GM10248 (cell line): ENCODE measurements around the gene PREX1.

Source experiments
- CTCF ChIA-PET: fragments of 300-600 bp; sonication (Branson Sonifier 250); formaldehyde crosslinking; extraction: SDS; loops from one replicate; lab custom pipeline; 2021; ENCODE audit warnings: antibody characterized with exemption; lab: Yijun Ruan, JAX
- POLR2A ChIA-PET: fragments of 350-650 bp; sonication (Branson Sonifier 250); formaldehyde crosslinking; extraction: SDS; loops from one replicate; lab custom pipeline; 2020; ENCODE audit warnings: antibody characterized with exemption; lab: Yijun Ruan, JAX
- DNase-seq: peaks from one replicate; pipeline ENCODE4 v3.0.0; 2012; ENCODE audit errors: extremely low spot score
- TF ChIP-seq, protein P1 (sequence below): IDR thresholded peaks from 2 replicates; pipeline ENCODE4 v1.5.1; 2012; ENCODE audit warnings: mild to moderate bottlenecking, low read depth; ENCODE audit errors: extremely low read depth, missing control alignments, control extremely low read depth

The PREX1 gene

GRCh38 chr20:48657426-48658197 lies 170.2 kb downstream of the PREX1 start:
- TF ChIP-seq, protein P1, sequence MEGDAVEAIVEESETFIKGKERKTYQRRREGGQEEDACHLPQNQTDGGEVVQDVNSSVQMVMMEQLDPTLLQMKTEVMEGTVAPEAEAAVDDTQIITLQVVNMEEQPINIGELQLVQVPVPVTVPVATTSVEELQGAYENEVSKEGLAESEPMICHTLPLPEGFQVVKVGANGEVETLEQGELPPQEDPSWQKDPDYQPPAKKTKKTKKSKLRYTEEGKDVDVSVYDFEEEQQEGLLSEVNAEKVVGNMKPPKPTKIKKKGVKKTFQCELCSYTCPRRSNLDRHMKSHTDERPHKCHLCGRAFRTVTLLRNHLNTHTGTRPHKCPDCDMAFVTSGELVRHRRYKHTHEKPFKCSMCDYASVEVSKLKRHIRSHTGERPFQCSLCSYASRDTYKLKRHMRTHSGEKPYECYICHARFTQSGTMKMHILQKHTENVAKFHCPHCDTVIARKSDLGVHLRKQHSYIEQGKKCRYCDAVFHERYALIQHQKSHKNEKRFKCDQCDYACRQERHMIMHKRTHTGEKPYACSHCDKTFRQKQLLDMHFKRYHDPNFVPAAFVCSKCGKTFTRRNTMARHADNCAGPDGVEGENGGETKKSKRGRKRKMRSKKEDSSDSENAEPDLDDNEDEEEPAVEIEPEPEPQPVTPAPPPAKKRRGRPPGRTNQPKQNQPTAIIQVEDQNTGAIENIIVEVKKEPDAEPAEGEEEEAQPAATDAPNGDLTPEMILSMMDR, result peak; percentile 92
- peak; percentile 89 for DNase-seq
- ChIA-PET POLR2A (interaction anchor here (1.1 kb wide), 1 partner anchor 263 kb away, joined by 3 read pairs; no protein-coding TSS in a partner anchor), CTCF (interaction anchor here (0.6 to 4.0 kb wide), 84 partner anchors 10 to 993 kb away, joined by 3 to 153 read pairs (median 4); partner anchors contain the start of genes ARFGEF2 and CSE1L)

GRCh38 chr20:48656661-48657211 lies 171.1 kb downstream of the PREX1 start:
- POLR2A ChIA-PET, result no interaction called here
- no peak for DNase-seq
- TF ChIP-seq, protein P1, result no peak
- CTCF ChIA-PET, result interaction anchor here (0.7 to 4.0 kb wide), 53 partner anchors 9 to 993 kb away, joined by 3 to 153 read pairs (median 5); partner anchors contain the start of gene ARFGEF2

DNA sequence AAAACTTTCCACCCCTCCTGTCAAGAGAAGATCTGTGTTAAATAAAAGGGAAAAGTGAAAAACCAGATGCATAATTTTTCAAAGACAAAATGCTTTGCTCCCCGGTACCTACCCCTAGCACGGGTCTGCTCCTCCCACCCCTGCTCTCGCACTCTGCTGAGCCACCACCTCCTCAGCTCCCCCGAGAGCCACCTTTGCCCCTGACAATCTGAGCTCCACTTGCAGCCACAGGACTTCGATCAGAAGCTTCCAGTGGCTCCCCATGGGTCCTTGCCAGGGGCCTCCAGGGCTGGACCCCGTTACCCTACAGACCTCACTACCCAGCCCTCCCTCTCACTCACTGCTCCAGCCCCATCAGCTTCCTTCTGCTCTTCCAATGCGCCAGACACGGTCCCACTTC lies 171.7 kb downstream of the PREX1 start:
- TF ChIP-seq, protein P1, result no peak
- CTCF ChIA-PET, result interaction anchor here (0.8 to 4.0 kb wide), 12 partner anchors 8 to 373 kb away, joined by 3 to 153 read pairs (median 8); no protein-coding TSS in a partner anchor
- DNase-seq, result no peak
- POLR2A ChIA-PET, result no interaction called here

GRCh38 chr20:48653706-48654051 lies 174.1 kb downstream of the PREX1 start:
- no peak for DNase-seq
- TF ChIP-seq, protein P1, result no peak
- CTCF ChIA-PET, result interaction anchor here (1.6 kb wide), 1 partner anchor 251 kb away, joined by 6 read pairs; no protein-coding TSS in a partner anchor
- POLR2A ChIA-PET, result no interaction called here

DNA sequence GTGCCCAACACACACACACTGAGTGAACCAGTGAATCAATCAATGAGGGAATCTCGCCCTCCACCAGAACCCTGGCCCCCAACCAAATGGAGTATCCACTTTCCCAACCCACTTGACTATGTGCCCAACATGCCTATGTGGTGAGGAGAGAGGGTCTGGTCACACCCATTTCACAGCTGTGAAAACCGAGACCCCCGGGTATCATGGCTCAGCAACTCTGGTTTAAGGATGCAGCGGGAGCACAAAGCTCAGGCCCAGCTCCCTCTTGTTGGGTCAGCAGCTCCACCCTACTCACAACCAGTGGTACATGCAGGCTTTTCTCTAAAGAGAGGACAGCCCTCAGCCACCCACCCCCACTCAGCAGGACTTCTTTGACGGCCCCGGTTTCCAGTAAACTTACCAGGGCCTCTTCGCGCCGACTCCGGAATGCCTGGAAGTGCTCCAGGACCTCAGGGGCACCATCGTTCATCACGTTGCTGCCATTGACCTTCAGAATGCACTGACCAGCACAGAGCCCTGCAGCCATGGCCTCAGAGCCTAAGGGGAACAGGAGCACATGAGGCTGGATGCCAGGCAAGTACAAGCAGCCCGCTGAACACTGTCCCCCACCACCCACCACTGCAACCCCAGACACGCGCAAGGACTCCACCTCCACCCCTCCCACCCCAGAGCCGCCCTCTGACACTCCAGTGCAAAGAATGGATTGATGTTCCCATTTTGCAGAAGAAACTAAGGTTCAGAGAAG lies 174.7 kb downstream of the PREX1 start:
- ChIA-PET POLR2A (no interaction called here), CTCF (interaction anchor here (1.6 kb wide), 1 partner anchor 252 kb away, joined by 6 read pairs; no protein-coding TSS in a partner anchor)
- TF ChIP-seq, protein P1, result no peak
- DNase-seq, result no peak

DNA sequence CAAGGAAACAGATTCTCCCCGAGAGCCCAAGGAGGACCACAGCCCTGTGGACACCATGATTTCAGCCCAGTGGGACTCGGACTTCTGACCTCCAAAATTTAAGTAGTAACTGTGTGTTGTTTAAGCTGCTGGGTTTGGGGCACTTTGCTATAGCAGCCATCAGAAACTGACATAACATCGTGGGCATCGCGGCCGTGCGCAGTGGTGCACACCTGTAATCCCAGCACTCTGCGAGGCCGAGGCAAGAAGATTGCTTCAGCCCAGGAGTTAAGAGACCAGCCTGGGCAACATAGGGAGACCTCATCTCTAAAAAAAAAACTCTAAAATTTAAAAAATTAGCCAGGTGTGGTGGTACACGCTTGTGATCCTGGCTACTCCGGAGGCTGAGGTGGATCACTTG lies 175.8 kb downstream of the PREX1 start:
- CTCF ChIA-PET, result no interaction called here
- POLR2A ChIA-PET, result no interaction called here
- DNase-seq, result no peak
- TF ChIP-seq, protein P1, result no peak
